ENCODE data around the gene GALK2. TPM values are rescaled to one million over a fixed set of nuclear protein-coding genes. Genes with fewer than 3 reads are reported as not detected.

Gene GALK2
- total and polyA plus RNA-seq, 2 of the 8 experiments (the other 6 are each of a cell fraction or from before 2014, with no cell fraction given), result 8.7 to 16.1 TPM

- Histone ChIP-seq H4K8ac (ENCODE audit: extremely low read depth, insufficient read depth, low read length) (no peak overlapping the region), H3K4ac (replicated peaks; ENCODE audit: insufficient read length, low read depth, low read length) (no peak overlapping the region), H3K18ac (ENCODE audit: extremely low read depth, low read length) (no peak overlapping the region), H3K27me3 (replicated peaks in 1 of 4; ENCODE audit: control insufficient read depth in 3 of 4, extremely low read depth in 1 of 4, insufficient read depth in 3 of 4, low read length in 3 of 4) (no peaks in the 10 kb centered on the region), H2BK15ac (ENCODE audit: low read length) (no peak overlapping the region), H2BK20ac (ENCODE audit: low read length) (no peak overlapping the region), H3K79me2 (ENCODE audit: control insufficient read depth in 1 of 2, insufficient read depth in 2 of 2, low read length in 2 of 2) (no peaks in the 10 kb centered on the region), H3K4me1 (replicated peaks in 1 of 4; ENCODE audit: control insufficient read depth in 3 of 4, insufficient read depth in 4 of 4, low read length in 3 of 4) (0 out of 7 replicates have a peak, but pooled peaks cover 0 to 2% (median 0%) of the 10 kb centered on the region in 4 experiments), H3K56ac (replicated peaks; ENCODE audit: insufficient read length, low read depth, low read length) (no peak overlapping the region), H4K91ac (replicated peaks; ENCODE audit: insufficient read length, low read length) (no peak overlapping the region), H3K4me2 (ENCODE audit: insufficient read depth in 1 of 2, low read depth in 2 of 2, low read length in 2 of 2) (no peak overlapping the region), H3K14ac (ENCODE audit: insufficient read length) (no peak overlapping the region), H4K5ac (ENCODE audit: insufficient read length, low read depth, low read length) (no peak overlapping the region), H2BK5ac (ENCODE audit: low read depth, low read length) (no peak overlapping the region), H3K23me2 (ENCODE audit: low read depth, low read length) (no peaks in the 10 kb centered on the region), H3K27ac (ENCODE audit: low read depth, low read length) (no peak overlapping the region), H3K9ac (replicated peaks in 1 of 4; ENCODE audit: extremely low read depth in 1 of 4, low read depth in 3 of 4, low read length in 3 of 4) (no peak overlapping the region), H4K20me1 (replicated peaks in 1 of 2; ENCODE audit: control insufficient read depth in 1 of 2, insufficient read depth in 2 of 2, low read length in 2 of 2) (no peaks in the 10 kb centered on the region), H2AFZ (ENCODE audit: low read length) (no peak overlapping the region), H2BK12ac (ENCODE audit: low read depth, low read length) (no peak overlapping the region), H3K23ac (ENCODE audit: insufficient read length) (no peak overlapping the region), H3K9me3 (ENCODE audit: insufficient read depth in 2 of 2, low read depth in 1 of 2, low read length in 1 of 2) (no peaks in the 10 kb centered on the region), H3K4me3 (ENCODE audit: extremely low read depth in 1 of 4, insufficient read depth in 2 of 4, low read depth in 3 of 4, low read length in 4 of 4) (no peak overlapping the region), H2AK5ac (ENCODE audit: low read depth, low read length) (no peak overlapping the region), H3K36me3 (ENCODE audit: control insufficient read depth in 2 of 4, insufficient read depth in 4 of 4, low read length in 3 of 4) (no peaks in the 10 kb centered on the region), H2BK120ac (replicated peaks; ENCODE audit: low read depth, low read length) (no peak overlapping the region), H3K79me1 (ENCODE audit: low read depth, low read length) (no peaks in the 10 kb centered on the region)
- ChIA-PET CTCF (ENCODE audit: partially characterized antibody) (interaction anchor here (0.7 to 5.5 kb wide), 7 partner anchors 37 to 1078 kb away, joined by 3 to 153 read pairs (median 7); partner anchors contain the start of gene FGF7), POLR2A (ENCODE audit: partially characterized antibody) (no interaction called here)
- FAIRE-seq (no peak), DNase-seq (ENCODE audit: low read depth in 1 of 2, low spot score in 2 of 2) (no peak)
- 70% methylated on average over 2 of the region's 2 CpGs; no CpG with 5 or more reads in 1 of the 2 experiments for WGBS, 2 experiments (ENCODE audit: extremely low coverage in 1 of 2, insufficient coverage in 1 of 2, insufficient read length in 1 of 2, insufficient replicate concordance in 2 of 2, low coverage in 1 of 2, low lambda C conversion rate in 2 of 2, missing lambda C conversion rate in 1 of 2)
- no peak for TF ChIP-seq BCL11A (IDR thresholded peaks at IDR 0.05; ENCODE audit: low read depth in 2 of 2, low read length in 2 of 2)
- no peak for TF ChIP-seq YY1 (IDR thresholded peaks at IDR 0.05; ENCODE audit: low read depth, low read length)
- TF ChIP-seq GTF2F1 (IDR thresholded peaks at IDR 0.05; ENCODE audit: borderline replicate concordance, low read depth, low read length), result no peak
- no peak for TF ChIP-seq EZH2 (IDR thresholded peaks at IDR 0.05; ENCODE audit: low read depth, low read length, severe bottlenecking)
Measured at GRCh38 chr15:49238342-49238741, 68.3 kb downstream of the GALK2 start.

All from H1 (cell line).